HS-5 (cell line): ENCODE data around the gene LCN9.
"Not testable (repeated sequence)": the region's sequence is repeated elsewhere in the genome, so short reads cannot be mapped to it uniquely, and the experiment has no call there.

Experiments used
- DNase-seq: peaks from one replicate; pipeline ENCODE4 v3.0.0-alpha.2; 2012; ENCODE audit warnings: low read depth

The LCN9 gene

DNA sequence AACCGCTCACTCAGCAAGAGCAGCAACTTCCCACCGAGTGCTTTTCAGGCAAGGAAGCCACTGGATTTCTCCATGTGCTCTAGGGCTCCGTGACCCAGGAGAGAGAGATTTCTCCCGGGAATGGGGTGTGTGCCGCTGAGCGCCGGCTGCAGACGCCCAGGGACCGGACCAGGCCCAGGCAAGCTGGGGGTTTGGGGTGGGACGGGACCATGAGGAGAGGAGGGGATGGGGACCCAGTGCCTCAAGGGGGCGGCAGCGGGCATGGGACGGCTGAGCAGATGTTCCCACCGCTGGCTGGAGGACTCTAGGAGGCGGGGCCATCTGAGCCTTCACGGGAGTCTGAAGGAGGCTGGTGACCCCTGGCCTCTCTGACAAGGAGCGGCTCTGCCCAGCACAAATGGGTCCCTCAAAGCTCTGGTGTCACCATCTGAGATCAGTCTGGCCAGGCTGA, 8.5 kb downstream of the LCN9 start:
- no peak for DNase-seq

DNA sequence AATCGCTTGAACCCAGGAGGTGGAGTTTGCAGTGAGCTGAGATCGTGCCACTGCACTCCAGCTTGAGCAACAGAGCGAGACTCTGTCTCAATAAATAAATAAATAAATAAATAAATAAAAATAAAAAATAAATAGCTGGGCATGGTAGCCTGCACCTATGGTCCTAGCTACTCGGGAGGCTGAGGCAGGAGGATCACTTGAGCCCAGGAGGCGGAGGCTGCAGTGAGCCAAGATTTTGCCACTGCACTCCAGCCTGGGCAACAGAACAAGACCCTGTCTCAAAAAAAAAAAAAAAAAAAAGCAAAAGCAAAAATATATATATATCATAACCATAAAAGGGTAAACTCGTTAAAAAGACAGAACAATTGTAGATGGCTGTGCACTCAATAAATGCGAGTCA, 9.7 kb downstream of the LCN9 start:
- not testable (repeated sequence) for DNase-seq

DNA sequence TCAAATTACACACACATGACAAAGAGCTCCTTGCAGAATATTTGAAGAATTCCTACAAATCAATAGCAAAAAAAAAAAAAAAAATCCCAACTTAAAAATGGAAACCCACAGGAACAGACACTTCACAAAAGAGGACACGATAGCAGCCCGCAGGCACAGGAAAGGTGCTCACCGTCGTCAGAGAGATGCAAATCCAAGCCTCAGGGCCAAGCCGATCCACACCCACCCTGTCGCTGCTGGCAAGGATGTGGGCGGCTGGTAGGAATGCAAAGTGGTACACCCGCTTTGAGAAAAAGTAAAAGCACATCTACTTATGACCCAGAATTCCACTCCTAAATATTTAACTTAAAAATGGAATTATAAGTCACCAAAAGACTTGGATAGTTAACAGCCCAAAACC, 10.8 kb downstream of the LCN9 start:
- no peak for DNase-seq

DNA sequence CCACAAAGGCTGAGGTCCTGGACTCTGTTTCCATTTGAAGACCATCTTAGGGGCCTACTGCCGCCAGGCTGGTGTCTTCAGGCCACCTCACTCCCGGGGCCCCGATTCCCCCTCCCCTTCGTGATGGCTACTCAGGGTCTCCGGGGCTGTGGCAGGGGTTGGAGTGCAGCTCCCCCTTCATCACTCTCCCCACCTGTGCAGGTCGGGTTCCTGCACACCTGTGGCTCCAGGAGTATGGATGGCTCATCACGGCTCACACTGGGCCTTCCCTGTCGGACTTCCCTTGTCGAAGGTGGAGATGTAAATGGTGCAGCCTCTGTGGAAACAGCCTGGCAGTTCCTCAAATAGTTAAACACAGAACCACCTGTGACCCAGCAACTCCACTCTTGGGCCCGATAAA, 11.9 kb downstream of the LCN9 start:
- DNase-seq = no peak

DNA sequence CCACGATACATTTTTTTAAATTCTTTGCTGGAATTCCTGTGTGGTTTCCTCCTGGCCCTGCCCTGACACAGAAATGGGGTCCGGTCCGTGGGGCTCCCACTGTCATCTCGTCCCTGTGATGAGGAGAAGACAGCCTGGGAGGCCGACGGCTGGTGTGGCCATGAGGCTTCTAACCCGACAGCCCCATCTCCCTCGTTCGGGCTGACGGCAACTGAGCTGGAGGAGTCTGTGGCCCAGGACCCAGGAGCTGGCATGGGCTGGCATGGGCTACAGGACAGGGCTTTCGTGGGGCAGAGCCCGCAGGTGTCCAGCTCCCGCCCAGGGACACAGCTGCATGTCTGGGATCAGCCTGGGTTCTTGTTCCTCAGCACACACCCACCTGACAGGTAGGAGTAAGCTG, 13.8 kb downstream of the LCN9 start:
- DNase-seq = no peak

DNA sequence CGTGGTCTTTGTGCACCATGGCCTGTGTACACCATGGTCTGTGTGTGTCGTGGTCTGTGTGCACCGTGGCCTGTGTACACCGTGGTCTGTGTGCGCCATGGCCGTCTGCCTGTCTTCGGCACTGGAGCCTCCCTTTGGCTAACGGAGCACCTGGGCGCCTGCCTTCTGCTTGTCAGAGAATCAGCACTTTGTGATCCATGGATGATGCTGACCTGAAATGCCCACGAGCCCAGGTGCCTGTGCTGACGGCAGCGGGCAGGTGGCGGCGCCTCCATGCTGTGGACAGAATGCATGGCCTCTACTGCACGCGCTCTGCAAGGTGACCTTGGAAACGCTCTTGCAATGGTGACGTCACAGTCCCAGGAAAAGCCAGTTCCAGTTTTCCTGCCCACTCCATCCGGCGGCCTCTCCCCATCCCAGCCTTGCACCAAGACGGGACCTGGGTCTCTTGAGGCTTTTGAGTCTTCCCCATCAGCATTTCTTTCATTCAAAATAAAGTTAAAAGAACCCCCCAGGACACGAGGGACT, 14.6 kb downstream of the LCN9 start:
- no peak for DNase-seq

DNA sequence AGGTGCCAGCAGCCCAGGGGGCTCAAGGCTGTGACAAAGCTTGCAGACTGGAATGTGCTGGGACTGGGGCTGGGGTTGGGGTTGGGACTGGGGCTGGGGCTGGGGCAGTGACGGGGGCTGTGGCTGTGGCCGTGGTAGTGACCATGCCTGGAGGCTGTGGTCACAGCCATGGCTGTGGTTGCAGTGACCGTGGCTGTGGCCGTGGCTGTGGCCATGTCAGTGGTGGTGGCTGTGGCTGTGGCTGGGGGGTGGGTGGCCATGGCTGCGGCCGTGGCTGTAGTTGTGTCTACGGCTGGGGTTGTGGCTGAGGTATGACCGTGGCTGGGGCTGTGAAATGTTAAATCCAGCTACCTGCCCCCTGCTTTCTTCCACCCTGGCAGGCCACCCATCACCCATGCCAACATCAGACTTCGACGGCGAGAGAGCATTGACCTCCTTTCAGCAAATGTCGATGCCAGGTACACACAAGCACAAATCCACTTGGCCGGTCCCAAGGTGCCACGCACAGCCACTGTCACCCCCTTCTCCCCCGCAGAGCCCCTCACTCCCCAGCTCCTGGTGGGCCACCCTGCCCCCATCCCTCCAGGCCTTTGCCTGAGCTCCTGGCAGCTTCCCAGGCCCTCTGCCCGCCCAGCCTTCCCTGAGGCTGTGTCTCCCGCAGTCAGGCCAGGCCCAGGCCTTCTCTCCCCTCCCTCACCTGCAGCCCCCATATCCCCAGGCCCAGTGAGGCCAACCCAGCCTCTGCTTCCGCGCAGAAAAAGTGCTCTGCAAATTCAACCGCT, 15.3 kb downstream of the LCN9 start:
- no peak for DNase-seq

DNA sequence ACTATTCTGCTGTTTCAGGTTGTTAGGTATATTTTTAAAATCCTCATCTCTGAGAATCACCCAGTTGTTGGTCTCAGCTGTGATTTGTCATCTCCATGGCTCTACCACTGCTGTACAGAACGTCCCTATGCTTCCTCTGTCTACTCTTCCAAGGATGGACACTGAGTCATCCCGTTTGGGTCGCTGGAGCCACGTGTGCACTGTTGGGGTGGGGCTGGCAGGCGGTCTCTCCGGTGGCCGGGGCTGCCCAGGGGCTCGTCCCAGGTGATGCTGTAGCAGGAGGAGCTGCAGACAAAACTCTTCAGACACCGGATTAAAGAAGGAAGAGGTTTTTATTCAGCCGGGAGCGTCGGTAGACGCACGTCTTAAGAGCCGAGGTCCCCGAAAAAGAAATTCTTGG, 16.9 kb downstream of the LCN9 start:
- no peak for DNase-seq

DNA sequence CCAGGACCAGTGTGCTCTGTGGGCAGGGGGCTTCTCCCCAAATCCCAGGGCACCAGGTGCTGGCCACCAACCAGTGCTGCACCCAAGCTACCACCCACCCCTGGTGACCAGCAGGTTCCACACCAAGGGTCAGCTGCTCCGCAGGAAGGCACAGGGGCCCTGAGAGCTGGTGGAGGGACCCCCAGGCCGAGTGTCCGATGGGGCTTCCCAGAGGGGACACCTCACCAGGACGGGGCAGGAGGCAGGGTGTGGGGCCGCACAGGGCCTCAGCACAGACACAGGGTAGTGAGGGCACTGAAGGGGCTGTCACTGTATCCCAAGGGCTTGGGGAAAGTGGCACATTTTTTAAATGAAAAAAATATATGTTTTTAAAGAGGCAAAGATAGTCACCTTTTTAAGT, 18.1 kb downstream of the LCN9 start:
- DNase-seq = no peak

DNA sequence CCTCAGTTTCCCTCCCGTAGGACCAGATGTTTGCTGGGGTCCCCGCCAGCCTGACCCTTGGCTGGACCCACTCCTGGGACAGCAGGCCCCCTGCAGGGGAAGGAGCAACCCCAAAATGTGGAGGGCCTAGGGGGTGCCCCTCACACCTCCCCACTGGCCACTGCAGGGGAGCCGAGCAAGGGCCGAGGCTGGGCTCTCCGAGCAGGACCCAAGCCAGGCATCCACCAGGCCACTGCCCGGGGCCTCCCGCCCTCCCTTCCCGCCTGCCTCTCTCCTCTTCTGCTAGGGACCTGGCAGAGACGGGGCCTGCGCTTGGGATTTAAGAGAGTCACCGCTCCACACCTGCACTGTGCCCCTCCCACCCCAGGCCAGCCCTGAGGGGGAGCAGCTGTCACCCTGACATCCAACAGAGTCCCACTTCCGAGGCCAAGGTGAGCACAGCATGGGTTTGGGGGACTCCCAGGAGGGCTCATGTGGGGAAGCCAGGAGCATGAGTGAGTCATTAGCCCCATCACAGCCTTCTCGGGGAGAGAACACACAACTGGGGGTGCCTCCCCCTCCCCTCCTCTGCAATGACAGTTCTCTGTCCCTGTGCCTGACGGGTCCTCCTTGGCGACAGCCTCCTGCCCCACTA, 20.4 kb downstream of the LCN9 start:
- no peak for DNase-seq

DNA sequence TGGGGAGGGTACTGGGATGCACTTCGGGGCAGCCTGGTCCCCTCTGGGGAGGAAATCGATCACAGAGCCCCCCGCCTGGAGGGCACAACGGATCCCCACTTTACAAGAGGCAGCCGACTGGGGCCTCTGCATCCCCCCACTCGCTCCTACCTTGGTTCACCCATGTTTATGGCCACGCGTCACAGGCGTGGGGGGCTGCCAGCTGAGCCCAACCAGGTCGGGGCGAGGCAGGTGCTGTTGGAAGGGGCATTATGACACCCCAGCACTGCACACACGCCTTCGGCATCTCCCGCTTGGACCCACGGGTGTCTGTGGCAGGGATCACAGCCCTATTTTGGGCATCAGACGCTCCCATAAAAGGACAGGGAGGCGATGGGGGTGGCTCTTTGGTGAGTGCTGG, 21.6 kb downstream of the LCN9 start:
- no peak for DNase-seq

DNA sequence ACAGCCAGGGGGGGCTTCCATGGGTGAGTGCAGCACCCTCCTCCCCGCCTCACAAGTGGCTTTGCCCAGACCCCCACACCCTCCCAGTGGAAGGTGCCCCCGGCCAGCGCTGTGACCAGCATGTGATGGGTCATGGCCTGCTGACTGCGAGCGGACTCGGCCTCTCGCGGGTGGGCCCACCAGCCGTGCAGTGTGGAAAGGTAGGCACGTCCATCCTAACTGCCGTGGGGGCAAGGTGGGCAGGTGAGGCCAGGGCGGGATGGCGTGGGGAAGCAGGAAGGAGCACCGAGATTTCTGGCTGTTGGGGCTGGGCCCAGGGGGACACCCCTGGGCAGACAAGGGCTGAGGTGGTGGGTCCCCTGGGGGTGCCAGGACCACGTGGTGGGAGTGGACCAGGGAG, 24.1 kb downstream of the LCN9 start:
- no peak for DNase-seq

DNA sequence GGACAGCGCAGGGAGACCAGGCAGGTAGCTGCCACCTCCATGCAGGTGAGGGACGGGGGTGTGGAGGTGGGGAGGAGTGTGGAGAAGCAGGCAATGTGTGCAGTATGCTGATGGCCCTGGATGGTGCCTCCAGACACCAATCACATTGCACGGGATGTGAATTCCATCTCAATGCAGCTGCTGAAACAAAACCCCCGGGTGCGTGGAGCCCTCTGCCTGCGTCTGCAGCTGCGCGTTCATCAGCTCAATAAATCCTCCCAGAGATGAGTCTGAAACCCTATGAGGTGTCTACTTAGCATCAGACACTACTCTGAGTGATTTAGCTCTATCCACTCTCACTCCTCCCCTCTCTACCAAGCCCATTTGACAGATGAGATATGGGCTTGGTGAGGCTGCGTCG, 25.9 kb downstream of the LCN9 start:
- no peak for DNase-seq

DNA sequence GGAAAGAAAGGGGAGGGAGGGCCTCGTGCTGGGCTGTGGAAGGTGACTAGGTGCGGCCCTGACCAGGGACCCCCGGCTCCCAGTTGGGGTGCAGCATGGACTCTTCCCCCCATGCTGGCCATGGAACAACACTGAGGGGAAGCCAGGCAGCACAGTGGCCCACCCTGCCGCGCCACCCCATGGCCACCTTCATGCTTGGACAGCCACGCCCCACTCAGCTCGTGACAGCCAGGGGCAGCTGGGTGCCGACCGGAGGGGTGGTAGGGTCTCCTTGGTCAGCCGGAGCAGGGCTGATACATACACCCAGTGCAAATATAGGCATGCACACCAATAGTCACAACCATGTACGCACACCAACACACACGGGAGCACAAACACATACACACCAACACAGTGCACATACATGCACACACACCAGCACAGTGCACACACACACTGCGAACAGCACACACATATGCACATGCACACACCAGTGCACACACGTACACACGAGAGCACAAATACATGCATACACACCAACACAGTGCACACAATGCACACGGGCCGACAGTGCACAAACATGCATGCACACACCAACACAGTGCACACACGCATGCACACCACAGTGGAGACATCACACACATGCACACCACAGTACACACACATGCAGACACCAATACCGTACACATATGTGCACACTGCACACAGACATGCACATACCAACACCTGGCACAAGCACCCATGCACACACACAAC, 27.9 kb downstream of the LCN9 start:
- DNase-seq = no peak

DNA sequence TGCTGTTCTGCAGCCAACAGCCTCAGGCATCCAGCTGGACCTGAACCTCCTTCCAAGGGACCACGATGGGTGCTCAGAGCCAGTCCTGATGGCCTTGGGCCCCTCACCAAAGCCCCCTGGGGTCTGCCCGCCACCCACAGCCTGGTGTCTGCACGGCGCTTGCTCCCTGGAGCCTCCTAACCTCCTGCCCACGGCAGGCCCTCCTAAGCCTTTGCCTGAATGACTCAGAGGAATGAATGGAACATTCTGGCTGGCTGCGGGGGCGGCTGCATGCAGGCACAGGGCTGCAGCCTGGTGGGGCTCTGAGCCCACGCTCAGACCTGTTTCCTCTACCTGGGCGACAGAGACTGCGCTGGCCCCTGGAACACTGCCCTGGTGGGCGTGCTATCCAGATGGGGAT, 29.3 kb downstream of the LCN9 start:
- DNase-seq = no peak

DNA sequence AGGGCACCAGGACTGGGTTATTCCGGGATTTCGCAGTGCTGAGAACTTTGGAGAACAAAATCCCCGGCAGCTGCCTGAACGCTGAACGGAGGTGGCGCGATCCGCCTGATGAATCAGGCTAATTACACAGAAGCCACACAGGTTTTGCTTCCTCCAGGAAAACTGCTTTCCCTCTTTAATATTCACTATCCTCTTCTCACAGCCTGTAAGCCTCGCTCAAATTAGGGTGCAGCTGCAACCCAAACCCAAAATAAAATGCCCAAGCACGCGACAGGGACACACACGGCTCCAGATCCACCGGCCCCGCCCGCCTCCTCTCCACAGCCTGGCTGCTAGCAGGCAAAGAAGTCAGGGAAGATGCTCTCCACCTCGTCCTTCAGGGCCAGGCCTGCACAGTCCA, 30.2 kb downstream of the LCN9 start:
- no peak for DNase-seq

DNA sequence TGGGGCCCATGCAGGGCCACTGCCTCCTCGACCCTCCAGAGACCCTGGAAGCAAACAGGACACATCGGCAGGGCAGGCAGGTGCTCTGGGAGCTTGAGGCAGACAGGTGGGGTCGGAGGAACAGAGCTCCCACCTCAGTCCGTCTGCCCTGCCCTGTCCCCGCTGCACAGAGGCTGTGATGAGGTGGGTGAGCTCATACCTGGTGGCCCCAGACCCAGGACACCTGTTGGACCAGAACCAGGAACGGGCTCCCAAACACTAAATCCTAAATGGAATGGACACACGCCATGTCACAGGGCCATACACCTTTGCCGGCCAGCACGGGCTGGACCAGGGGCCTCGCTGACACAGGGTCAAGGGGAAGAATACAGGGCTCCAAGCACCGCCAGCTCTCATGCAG, 30.7 kb downstream of the LCN9 start:
- DNase-seq = no peak

DNA sequence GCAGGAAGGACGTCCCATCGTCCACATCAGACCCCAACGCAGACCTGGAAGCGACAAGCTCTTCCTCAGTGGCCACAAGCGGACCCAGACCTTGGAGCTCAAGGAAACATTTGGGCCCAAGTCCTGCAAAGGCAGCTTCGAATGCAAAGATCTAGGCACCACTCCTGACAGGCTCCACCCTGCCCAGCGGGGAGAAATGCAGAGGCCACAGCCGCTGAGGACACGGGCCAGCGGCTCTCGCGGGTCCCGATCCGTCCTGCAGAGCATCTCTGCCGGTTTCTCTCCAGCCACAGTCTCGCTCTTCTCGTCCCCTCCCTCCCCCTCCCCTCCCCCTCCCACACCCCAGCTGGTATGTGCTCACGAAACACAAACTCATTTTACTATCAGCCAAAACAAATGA, 31.3 kb downstream of the LCN9 start:
- no peak for DNase-seq

DNA sequence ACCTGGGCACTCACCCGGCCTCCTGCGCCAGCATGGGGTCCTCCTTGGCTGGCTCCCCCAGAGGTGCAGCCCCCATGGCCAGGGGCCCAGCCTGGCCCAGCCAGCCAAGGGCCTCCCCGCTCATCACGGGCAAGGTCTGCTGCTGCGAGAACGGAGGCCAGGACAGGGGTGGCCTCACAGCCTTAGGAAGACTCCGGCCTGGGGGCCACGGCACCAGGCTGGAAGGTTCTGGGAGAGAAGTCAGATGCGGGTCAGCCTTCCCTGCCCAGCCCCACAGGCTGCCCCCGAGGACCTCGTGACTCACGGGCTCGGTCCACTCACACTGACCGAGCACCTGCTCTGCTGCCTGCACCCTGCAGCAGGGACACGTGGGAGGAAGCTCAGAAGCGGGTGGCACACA, 31.9 kb downstream of the LCN9 start:
- no peak for DNase-seq

DNA sequence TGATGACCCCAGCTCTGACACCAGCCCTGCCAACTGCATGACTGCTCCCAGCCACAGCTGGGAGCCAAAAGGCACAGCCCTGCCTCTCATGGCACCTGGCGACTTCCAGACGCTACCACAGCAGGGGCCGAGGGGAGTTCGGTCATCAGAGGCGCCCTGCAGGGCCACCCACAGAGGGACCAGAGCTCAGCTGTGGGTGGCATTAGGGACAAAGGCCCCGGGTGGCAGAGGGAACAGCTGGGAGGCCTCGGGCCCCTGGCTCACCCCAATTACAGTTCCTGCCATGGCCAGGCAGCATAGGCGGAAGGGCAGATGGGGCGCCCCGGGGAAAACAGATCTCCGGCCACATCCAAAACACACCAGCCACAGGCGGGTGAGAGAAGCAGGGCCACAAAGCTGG, 32.5 kb downstream of the LCN9 start:
- no peak for DNase-seq

DNA sequence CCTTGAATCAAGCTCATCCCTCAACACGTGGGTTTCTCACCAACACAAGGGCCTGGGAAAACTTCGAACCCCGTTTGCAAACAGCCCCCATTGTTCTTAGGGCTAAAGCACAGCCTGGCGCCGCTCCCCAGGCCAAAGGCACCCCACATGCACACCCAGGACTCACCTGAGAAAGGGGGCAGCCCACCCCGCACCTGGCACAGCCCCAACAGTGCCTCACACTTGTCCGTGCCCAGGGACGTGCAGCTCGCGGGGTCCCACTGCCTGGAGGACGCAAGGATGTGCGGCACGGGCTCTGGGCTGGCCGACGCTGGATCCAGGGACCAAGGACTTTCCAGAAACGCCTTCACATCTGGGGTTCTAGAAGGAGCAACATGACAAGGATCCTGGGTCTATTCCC, 33.3 kb downstream of the LCN9 start:
- DNase-seq = no peak

DNA sequence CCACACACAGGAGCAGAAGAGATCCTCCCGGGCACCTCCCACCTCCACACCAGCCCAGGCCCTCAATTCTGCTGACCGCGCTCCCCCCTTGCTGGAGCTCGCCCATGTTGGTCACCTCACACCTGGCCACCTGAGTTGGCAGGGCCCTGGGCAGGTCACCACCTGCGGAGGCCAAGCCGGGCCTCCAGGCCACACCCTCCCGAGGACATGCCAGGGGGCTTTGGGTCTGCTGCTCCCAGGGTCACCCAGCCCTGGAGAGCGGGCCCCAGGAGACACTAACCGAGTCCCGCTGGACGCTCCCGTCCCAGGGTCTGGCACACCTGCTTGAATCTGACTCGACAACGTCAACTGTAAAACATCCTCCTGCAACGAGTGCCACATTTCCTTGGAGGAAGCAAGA, 34.1 kb downstream of the LCN9 start:
- DNase-seq = no peak

DNA sequence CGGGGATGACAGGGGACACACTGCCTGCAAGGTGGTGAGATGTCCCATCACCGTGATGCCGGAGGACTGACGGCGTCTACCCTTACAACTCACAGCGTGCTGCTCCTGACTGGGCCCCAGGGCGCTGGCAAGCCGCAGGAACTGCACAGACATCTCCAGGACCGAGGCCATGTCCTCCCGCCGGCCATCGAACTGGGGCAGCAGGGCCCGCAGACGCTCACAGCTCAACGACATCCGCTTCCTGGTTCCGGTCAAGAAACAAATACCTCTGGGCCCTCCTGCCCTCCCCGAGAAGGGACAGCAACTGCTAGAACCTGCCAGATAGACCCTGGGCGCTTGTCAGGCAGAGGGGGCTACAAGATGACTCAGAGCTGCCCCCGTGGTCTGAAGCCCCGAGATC, 35.1 kb downstream of the LCN9 start:
- no peak for DNase-seq
